K562 (cell line): ENCODE measurements around the gene VKORC1. TPM values are rescaled to one million over a fixed set of nuclear protein-coding genes. Genes with fewer than 3 reads are reported as not detected.

ENCODE experiments used
- BRCA1 ChIP-seq, 2 experiments: fragments of 450-650 bp in 1 of 2; sonication (generic) in 1 of 2; formaldehyde crosslinking in 1 of 2; IDR thresholded peaks; 2 replicates each; pipeline versions ENCODE4 v1.5.0 to v1.6.1; 2017 to 2020; ENCODE audit warnings: mild to moderate bottlenecking in 1 of 2, missing genetic modification reagents in 1 of 2
- CBFB ChIP-seq: sonication (generic); formaldehyde crosslinking; IDR thresholded peaks from 2 replicates; pipeline ENCODE4 v1.4.0; 2020; ENCODE audit warnings: mild to moderate bottlenecking, missing genetic modification reagents
- CBX1 ChIP-seq: sonication (generic); IDR thresholded peaks from 2 replicates; pipeline ENCODE4 v1.6.1; 2016; ENCODE audit warnings: antibody characterized with exemption, low read depth, mild to moderate bottlenecking
- DEAF1 ChIP-seq: fragments of 450-650 bp; formaldehyde crosslinking; IDR thresholded peaks from 2 replicates; pipeline ENCODE4 v1.4.0; 2020; ENCODE audit warnings: mild to moderate bottlenecking, moderate library complexity
- ETS1 ChIP-seq: conservative IDR thresholded peaks from 2 replicates; pipeline ENCODE4 v1.6.1; 2011; ENCODE audit warnings: low read depth, mild to moderate bottlenecking, low read length; ENCODE audit not compliant: control insufficient read depth
- ETV5 ChIP-seq: sonication (generic); formaldehyde crosslinking; IDR thresholded peaks from 2 replicates; pipeline ENCODE4 v1.4.0; 2020; ENCODE audit warnings: low read depth, mild to moderate bottlenecking, missing genetic modification reagents
- FIP1L1 ChIP-seq: fragments of 200-400 bp; formaldehyde crosslinking; IDR thresholded peaks from 2 replicates; pipeline ENCODE4 v1.6.1; 2018; ENCODE audit warnings: mild to moderate bottlenecking, low read depth, low read length; ENCODE audit not compliant: poor library complexity, severe bottlenecking
- GABPB1 ChIP-seq: sonication (generic); formaldehyde crosslinking; IDR thresholded peaks from 2 replicates; pipeline ENCODE4 v1.8.0; 2022; ENCODE audit warnings: mild to moderate bottlenecking, missing genetic modification reagents
- GTF2B ChIP-seq: IDR thresholded peaks from 2 replicates; pipeline ENCODE4 v1.6.1; 2011; ENCODE audit not compliant: insufficient read length; ENCODE audit errors: extremely low read depth
- MEF2D ChIP-seq: conservative IDR thresholded peaks from 2 replicates; pipeline ENCODE4 v1.6.1; 2016; ENCODE audit warnings: low read depth, missing genetic modification characterization, missing compliant biosample characterization
- NKRF ChIP-seq: fragments of 450-650 bp; IDR thresholded peaks from 2 replicates; pipeline ENCODE4 v1.6.1; 2016; ENCODE audit warnings: borderline replicate concordance
- POLR2H ChIP-seq: IDR thresholded peaks from 2 replicates; pipeline ENCODE4 v1.6.1; 2016; ENCODE audit warnings: missing genetic modification characterization, low read depth, mild to moderate bottlenecking, control low read depth, missing compliant biosample characterization, moderate library complexity
- SP2 ChIP-seq: IDR thresholded peaks from 2 replicates; pipeline ENCODE4 v1.6.1; 2011; ENCODE audit warnings: mild to moderate bottlenecking, low read depth, low read length, moderate library complexity; ENCODE audit not compliant: poor library complexity, severe bottlenecking; ENCODE audit errors: extremely low read depth
- TBP ChIP-seq: optimal IDR thresholded peaks from 2 replicates; pipeline ENCODE3; 2011; ENCODE audit warnings: low read depth, low read length, improper control_type of control experiment
- TFAP4 ChIP-seq: sonication (generic); formaldehyde crosslinking; IDR thresholded peaks from 2 replicates; pipeline ENCODE4 v1.8.0; 2022; ENCODE audit warnings: missing genetic modification reagents, mild to moderate bottlenecking, moderate library complexity, borderline replicate concordance
- ZNF316 ChIP-seq: fragments of 450-650 bp; IDR thresholded peaks from 2 replicates; pipeline ENCODE4 v1.6.1; 2016
- ZNF347 ChIP-seq: fragments of 450-650 bp; formaldehyde crosslinking; IDR thresholded peaks from 2 replicates; pipeline ENCODE4 v1.4.0; 2020; ENCODE audit warnings: low read depth, mild to moderate bottlenecking, moderate library complexity
- ZNF444 ChIP-seq: fragments of 250-450 bp; sonication (Bioruptor Pico); IDR thresholded peaks from 2 replicates; pipeline ENCODE4 v1.4.0; 2020; ENCODE audit warnings: mild to moderate bottlenecking, moderate library complexity
- ZNF445 ChIP-seq: fragments of 250-450 bp; sonication (Bioruptor Pico); IDR thresholded peaks from 2 replicates; pipeline ENCODE4 v1.4.0; 2020; ENCODE audit warnings: low read depth, mild to moderate bottlenecking, moderate library complexity
- ZNF551 ChIP-seq: fragments of 250-450 bp; sonication (Bioruptor Pico); IDR thresholded peaks from 2 replicates; pipeline ENCODE4 v1.5.0; 2021; ENCODE audit warnings: mild to moderate bottlenecking, moderate library complexity
- ZNF699 ChIP-seq: fragments of 250-450 bp; sonication (Bioruptor Pico); IDR thresholded peaks from 2 replicates; pipeline ENCODE4 v1.8.0; 2021; ENCODE audit warnings: mild to moderate bottlenecking, moderate library complexity; ENCODE audit not compliant: insufficient replicate concordance
- polyA plus RNA-seq, 8 experiments: library from polyadenylated mRNA; depleted of rRNA in 4 of 8; stranded (reverse) in 5 of 8; unstranded in 3 of 8; fragments of >200 nt; fragmentation: Nextera tagmentation in 2 of 8; fragmentation: Illumina TruSeq in 1 of 8; extraction: Ambion mirVana in 2 of 8; extraction: Trizol in 1 of 8; gene quantifications; 2 replicates each; pipeline versions ENCODE4 v1.2.1 to v1.2.3, GENCODE V29; 2011 to 2014; ENCODE audit warnings: inconsistent platforms in 1 of 8, missing spikeins in 1 of 8
- total RNA-seq, 7 experiments: library from RNA; depleted of rRNA in 6 of 7; stranded (reverse); fragments of >200 nt in 6 of 7; fragmentation: Illumina TruSeq in 2 of 7; extraction: Trizol in 2 of 7; gene quantifications; 2 replicates each; pipeline versions ENCODE4 v1.2.1 to v1.2.3, GENCODE V29; 2011 to 2021; ENCODE audit warnings: low replicate concordance in 1 of 7

VKORC1 gene
- total and polyA plus RNA-seq, 9 of the 15 experiments (the other 6 are each of a cell fraction or from before 2014, with no cell fraction given): 30.0 to 119 (median 62.1) TPM

GRCh38 chr16:31073970-31074813 is 20.4 kb downstream of the VKORC1 start, which contains the start of the genes ZNF646 and ZNF668 (continued):
- no peak for TF ChIP-seq CBFB (CRISPR knock-in tag)
- TF ChIP-seq GABPB1 (CRISPR knock-in tag): peak; percentile 99
- peak; percentile 88 for TF ChIP-seq TFAP4 (CRISPR knock-in tag)
- no peak for TF ChIP-seq GTF2B
- TF ChIP-seq ZNF347 (CRISPR knock-in tag): no peak
- no peak for TF ChIP-seq BRCA1 (IDR thresholded peaks at IDR 0.05)
- TF ChIP-seq BRCA1 (CRISPR knock-in tag; IDR thresholded peaks at IDR 0.05): no peak
- TF ChIP-seq MEF2D (tag): no peak
- TF ChIP-seq ETV5: peak; percentile 13; the same call in 1 of the 2 replicates
- no peak for TF ChIP-seq ZNF551
- TF ChIP-seq NKRF: peak; percentile 79
- no peak for TF ChIP-seq ZNF316
- TF ChIP-seq ETS1: peak; percentile 85
- no peak for TF ChIP-seq FIP1L1
- TF ChIP-seq ZNF444 (CRISPR knock-in tag): no peak
- TF ChIP-seq TBP: peak; percentile 67
- peak; percentile 28 for TF ChIP-seq SP2
- TF ChIP-seq CBX1: no peak
- no peak; the same call in none of the 2 replicates for TF ChIP-seq POLR2H (tag)
- TF ChIP-seq ZNF445: no peak
- no peak for TF ChIP-seq DEAF1 (CRISPR knock-in tag)
- TF ChIP-seq ZNF699 (CRISPR knock-in tag): no peak
